ENCODE measurements around the gene ZNF662.

The ZNF662 gene

GRCh38 chr3:42887084-42887483, 18.9 kb upstream of the ZNF662 start:
- DNase-seq (ENCODE audit: low read depth in 2 of 2) = no peak

- DNase-seq (ENCODE audit: low read depth in 2 of 2) = no peak
Observed at GRCh38 chr3:42891042-42891441, 14.9 kb upstream of the ZNF662 start.

GRCh38 chr3:42892169-42892568, 13.8 kb upstream of the ZNF662 start:
- DNase-seq (ENCODE audit: low read depth in 2 of 2) = no peak

GRCh38 chr3:42892807-42893206, 13.1 kb upstream of the ZNF662 start:
- DNase-seq (ENCODE audit: low read depth in 2 of 2) = no peak

GRCh38 chr3:42894698-42895579, 11.0 kb upstream of the ZNF662 start:
- no peak for DNase-seq (ENCODE audit: low read depth in 2 of 2)

GRCh38 chr3:42895580-42895868, 10.4 kb upstream of the ZNF662 start:
- no peak for DNase-seq (ENCODE audit: low read depth in 2 of 2)

GRCh38 chr3:42898896-42899675, 6.9 kb upstream of the ZNF662 start:
- no peak for DNase-seq (ENCODE audit: low read depth in 2 of 2)

- DNase-seq (ENCODE audit: low read depth in 2 of 2) = no peak
Observed at GRCh38 chr3:42900226-42901072, 5.5 kb upstream of the ZNF662 start.

- DNase-seq (ENCODE audit: low read depth in 2 of 2) = no peak
Observed at GRCh38 chr3:42901073-42901415, 4.9 kb upstream of the ZNF662 start.

- DNase-seq (ENCODE audit: low read depth in 2 of 2) = no peak
Observed at GRCh38 chr3:42902257-42902656, 3.7 kb upstream of the ZNF662 start.

GRCh38 chr3:42904076-42904475, 1.9 kb upstream of the ZNF662 start:
- no peak for DNase-seq (ENCODE audit: low read depth in 2 of 2)

- no peak for DNase-seq (ENCODE audit: low read depth in 2 of 2)
Observed at GRCh38 chr3:42905740-42906069, 237 bp upstream of the ZNF662 start.

- no peak for DNase-seq (ENCODE audit: low read depth in 2 of 2)
Observed at GRCh38 chr3:42906848-42907183, 874 bp downstream of the ZNF662 start.

- DNase-seq (ENCODE audit: low read depth in 2 of 2) = no peak
Observed at GRCh38 chr3:42908675-42909074, 2.7 kb downstream of the ZNF662 start.

GRCh38 chr3:42911551-42911950, 5.6 kb downstream of the ZNF662 start:
- DNase-seq (ENCODE audit: low read depth in 2 of 2) = no peak

- DNase-seq (ENCODE audit: low read depth in 2 of 2) = no peak
Observed at GRCh38 chr3:42914771-42915515, 9.0 kb downstream of the ZNF662 start.

- no peak for DNase-seq (ENCODE audit: low read depth in 2 of 2)
Observed at GRCh38 chr3:42923606-42924005, 17.7 kb downstream of the ZNF662 start.

GRCh38 chr3:42926310-42926709, 20.4 kb downstream of the ZNF662 start:
- DNase-seq (ENCODE audit: low read depth in 2 of 2) = no peak

GRCh38 chr3:42934111-42934510, 28.2 kb downstream of the ZNF662 start:
- DNase-seq (ENCODE audit: low read depth in 2 of 2) = no peak

GRCh38 chr3:42934910-42935309, 29.0 kb downstream of the ZNF662 start:
- no peak for DNase-seq (ENCODE audit: low read depth in 2 of 2)

GRCh38 chr3:42935472-42935871, 29.5 kb downstream of the ZNF662 start:
- no peak for DNase-seq (ENCODE audit: low read depth in 2 of 2)
